WTC11 (cell line): Measurements from ENCODE around the gene KCNC2. TPM values are rescaled to one million over a fixed set of nuclear protein-coding genes. Genes with fewer than 3 reads are reported as not detected.

ENCODE experiments used
- ATAC-seq: fragments of 200-7000 bp; cut with Tn5 transposase; 2 replicates; pipeline ENCODE4 v1.10.0; 2021; ENCODE audit warnings: mild to moderate bottlenecking, moderate library complexity
- CTCF ChIA-PET: fragments of 300-600 bp; sonication (Branson Sonifier 250); formaldehyde crosslinking; loops from one replicate; lab custom pipeline; 2021; ENCODE audit warnings: antibody characterized with exemption; lab: Charles Lee
- POLR2A ChIA-PET: fragments of 350-600 bp; sonication (Branson Sonifier 250); formaldehyde crosslinking; loops from one replicate; lab custom pipeline; 2021; ENCODE audit warnings: antibody characterized with exemption; lab: Charles Lee
- DNase-seq: peaks from one replicate; pipeline ENCODE4 v3.0.0; 2021; ENCODE audit warnings: low spot score
- H3K27ac Mint-ChIP-seq: 2 replicates; pipeline ENCODE4 v1.8.0; 2021; ENCODE audit warnings: mixed read lengths
- H3K27me3 Mint-ChIP-seq: 2 replicates; pipeline ENCODE4 v1.8.0; 2021; ENCODE audit warnings: low read depth, mild to moderate bottlenecking, moderate library complexity, mixed read lengths
- H3K36me3 Mint-ChIP-seq: 2 replicates; pipeline ENCODE4 v1.8.0; 2021; ENCODE audit warnings: mixed read lengths
- H3K4me1 Mint-ChIP-seq: 2 replicates; pipeline ENCODE4 v1.8.0; 2022; ENCODE audit warnings: mixed read lengths
- H3K4me3 Mint-ChIP-seq: 2 replicates; pipeline ENCODE4 v1.8.0; 2021; ENCODE audit warnings: mild to moderate bottlenecking, moderate library complexity, mixed read lengths
- H3K9me3 Mint-ChIP-seq: 2 replicates; pipeline ENCODE4 v1.8.0; 2021; ENCODE audit warnings: mixed read lengths
- AR ChIP-seq: fragments of 250-450 bp; sonication (Bioruptor Pico); IDR thresholded peaks from 2 replicates; pipeline ENCODE4 v1.9.0; 2021; ENCODE audit warnings: mild to moderate bottlenecking
- ARID4B ChIP-seq: sonication (generic); formaldehyde crosslinking; IDR thresholded peaks from 2 replicates; pipeline ENCODE4 v1.8.0; 2023; ENCODE audit warnings: missing genetic modification reagents, mild to moderate bottlenecking, borderline replicate concordance
- ERG ChIP-seq: fragments of 250-450 bp; sonication (Bioruptor Pico); IDR thresholded peaks from 2 replicates; pipeline ENCODE4 v1.8.0; 2021; ENCODE audit warnings: mild to moderate bottlenecking
- FOXP4 ChIP-seq: sonication (generic); formaldehyde crosslinking; IDR thresholded peaks from 2 replicates; pipeline ENCODE4 v1.8.0; 2022; ENCODE audit warnings: mild to moderate bottlenecking, missing genetic modification reagents
- HMGA2 ChIP-seq: fragments of 250-450 bp; sonication (Bioruptor Pico); IDR thresholded peaks from 2 replicates; pipeline ENCODE4 v1.4.0; 2021; ENCODE audit warnings: mild to moderate bottlenecking, moderate library complexity
- HMGXB4 ChIP-seq: sonication (generic); formaldehyde crosslinking; IDR thresholded peaks from 2 replicates; pipeline ENCODE4 v1.8.1; 2023; ENCODE audit warnings: mild to moderate bottlenecking, moderate library complexity, missing genetic modification reagents
- IRF1 ChIP-seq: sonication (generic); formaldehyde crosslinking; IDR thresholded peaks from 2 replicates; pipeline ENCODE4 v1.8.0; 2023; ENCODE audit warnings: missing genetic modification reagents
- JAZF1 ChIP-seq: fragments of 250-450 bp; sonication (Bioruptor Pico); IDR thresholded peaks from 2 replicates; pipeline ENCODE4 v1.9.0; 2021; ENCODE audit warnings: moderate library complexity, mild to moderate bottlenecking, inconsistent platforms
- KAT7 ChIP-seq: sonication (generic); formaldehyde crosslinking; IDR thresholded peaks from 2 replicates; pipeline ENCODE4 v1.8.1; 2023; ENCODE audit warnings: missing genetic modification reagents, mild to moderate bottlenecking, borderline replicate concordance
- MXD4 ChIP-seq: fragments of 250-450 bp; sonication (Bioruptor Pico); IDR thresholded peaks from 2 replicates; pipeline ENCODE4 v1.8.0; 2021; ENCODE audit warnings: mild to moderate bottlenecking, moderate library complexity, borderline replicate concordance
- MYBL2 ChIP-seq: sonication (generic); formaldehyde crosslinking; IDR thresholded peaks from 2 replicates; pipeline ENCODE4 v1.8.1; 2023; ENCODE audit warnings: mild to moderate bottlenecking, moderate library complexity, missing genetic modification reagents
- NFATC4 ChIP-seq: fragments of 250-450 bp; sonication (Bioruptor Pico); IDR thresholded peaks from 2 replicates; pipeline ENCODE4 v1.9.0; 2021; ENCODE audit warnings: mild to moderate bottlenecking
- NR1H2 ChIP-seq: sonication (generic); formaldehyde crosslinking; IDR thresholded peaks from 2 replicates; pipeline ENCODE4 v1.9.0; 2021; ENCODE audit warnings: mild to moderate bottlenecking, moderate library complexity, missing genetic modification reagents
- NR2C2 ChIP-seq: sonication (generic); formaldehyde crosslinking; IDR thresholded peaks from 2 replicates; pipeline ENCODE4 v1.8.0; 2022; ENCODE audit warnings: mild to moderate bottlenecking, missing genetic modification reagents
- NR3C1 ChIP-seq: sonication (generic); formaldehyde crosslinking; conservative IDR thresholded peaks from 2 replicates; pipeline ENCODE4 v1.8.1; 2023; ENCODE audit warnings: low read depth, mild to moderate bottlenecking, missing genetic modification reagents
- PRRX2 ChIP-seq: fragments of 250-450 bp; sonication (Bioruptor Pico); IDR thresholded peaks from 2 replicates; pipeline ENCODE4 v1.8.0; 2021; ENCODE audit warnings: mild to moderate bottlenecking
- SOX15 ChIP-seq: fragments of 250-450 bp; sonication (Bioruptor Pico); IDR thresholded peaks from 2 replicates; pipeline ENCODE4 v1.9.0; 2021; ENCODE audit warnings: mild to moderate bottlenecking
- SP1 ChIP-seq: sonication (generic); formaldehyde crosslinking; conservative IDR thresholded peaks from 2 replicates; pipeline ENCODE4 v1.8.1; 2022; ENCODE audit warnings: missing genetic modification reagents
- TP53 ChIP-seq: sonication (generic); formaldehyde crosslinking; IDR thresholded peaks from 2 replicates; pipeline ENCODE4 v1.8.1; 2023; ENCODE audit warnings: mild to moderate bottlenecking, missing genetic modification reagents
- USF1 ChIP-seq: sonication (generic); formaldehyde crosslinking; IDR thresholded peaks from 2 replicates; pipeline ENCODE4 v1.8.0; 2022; ENCODE audit warnings: mild to moderate bottlenecking, missing genetic modification reagents
- USF2 ChIP-seq: sonication (generic); formaldehyde crosslinking; IDR thresholded peaks from 2 replicates; pipeline ENCODE4 v1.8.1; 2023; ENCODE audit warnings: mild to moderate bottlenecking, missing genetic modification reagents, moderate library complexity
- ZNF219 ChIP-seq: sonication (generic); formaldehyde crosslinking; IDR thresholded peaks from 2 replicates; pipeline ENCODE4 v1.8.0; 2023; ENCODE audit warnings: missing genetic modification reagents, mild to moderate bottlenecking, borderline replicate concordance
- ZNF232 ChIP-seq: sonication (generic); formaldehyde crosslinking; IDR thresholded peaks from 2 replicates; pipeline ENCODE4 v1.8.0; 2022; ENCODE audit warnings: mild to moderate bottlenecking, missing genetic modification reagents
- ZNF416 ChIP-seq: fragments of 250-450 bp; sonication (Bioruptor Pico); IDR thresholded peaks from 2 replicates; pipeline ENCODE4 v1.9.0; 2021; ENCODE audit warnings: mild to moderate bottlenecking, inconsistent platforms
- total RNA-seq: library from RNA; stranded (reverse); gene quantifications from 3 replicates; pipeline ENCODE4 v1.2.3, GENCODE V29; 2021

Gene KCNC2
- total RNA-seq, 1 experiment from 2014 or later: not detected

- no peak for TF ChIP-seq ZNF232 (CRISPR knock-in tag)
- TF ChIP-seq FOXP4 (CRISPR knock-in tag): no peak
- no peak for TF ChIP-seq NR2C2 (CRISPR knock-in tag)
- no peak for TF ChIP-seq MXD4 (CRISPR knock-in tag)
- no peak for TF ChIP-seq ERG (CRISPR knock-in tag)
- no peak for TF ChIP-seq HMGA2 (CRISPR knock-in tag)
- no peak for TF ChIP-seq NR1H2
- no peak for TF ChIP-seq PRRX2 (CRISPR knock-in tag)
- no peak for TF ChIP-seq TP53 (CRISPR knock-in tag)
- no peak for TF ChIP-seq HMGXB4 (CRISPR knock-in tag)
- TF ChIP-seq, all 79 proteins: peak for 0
Measured at GRCh38 chr12:75194250-75194649, 15.4 kb downstream of the KCNC2 start (continued).

GRCh38 chr12:75192196-75192595 is 17.4 kb downstream of the KCNC2 start:
- POLR2A ChIA-PET: no interaction called here
- CTCF ChIA-PET: no interaction called here
- no peaks in the 10 kb centered on the region for H3K36me3 Mint-ChIP-seq
- no peaks in the 10 kb centered on the region for H3K9me3 Mint-ChIP-seq
- H3K27me3 Mint-ChIP-seq: no peaks in the 10 kb centered on the region
- ATAC-seq (no peak), DNase-seq (no peak)
- TF ChIP-seq NR3C1 (CRISPR knock-in tag) (no peak), SOX15 (CRISPR knock-in tag) (no peak), IRF1 (CRISPR knock-in tag) (no peak), ZNF416 (CRISPR knock-in tag) (no peak), MYBL2 (CRISPR knock-in tag) (no peak), KAT7 (CRISPR knock-in tag) (no peak), NFATC4 (CRISPR knock-in tag) (no peak), USF2 (CRISPR knock-in tag) (no peak), JAZF1 (no peak), AR (CRISPR knock-in tag) (no peak), ARID4B (CRISPR knock-in tag) (no peak), NR2C2 (CRISPR knock-in tag) (no peak), ZNF219 (no peak), USF1 (no peak), SP1 (no peak)
- H3K4me1 Mint-ChIP-seq: no peaks in the 10 kb centered on the region
- H3K4me3 Mint-ChIP-seq: no peak overlapping the region
- no peak overlapping the region for H3K27ac Mint-ChIP-seq
